ENCODE measurements around the gene MARVELD2.

DNA sequence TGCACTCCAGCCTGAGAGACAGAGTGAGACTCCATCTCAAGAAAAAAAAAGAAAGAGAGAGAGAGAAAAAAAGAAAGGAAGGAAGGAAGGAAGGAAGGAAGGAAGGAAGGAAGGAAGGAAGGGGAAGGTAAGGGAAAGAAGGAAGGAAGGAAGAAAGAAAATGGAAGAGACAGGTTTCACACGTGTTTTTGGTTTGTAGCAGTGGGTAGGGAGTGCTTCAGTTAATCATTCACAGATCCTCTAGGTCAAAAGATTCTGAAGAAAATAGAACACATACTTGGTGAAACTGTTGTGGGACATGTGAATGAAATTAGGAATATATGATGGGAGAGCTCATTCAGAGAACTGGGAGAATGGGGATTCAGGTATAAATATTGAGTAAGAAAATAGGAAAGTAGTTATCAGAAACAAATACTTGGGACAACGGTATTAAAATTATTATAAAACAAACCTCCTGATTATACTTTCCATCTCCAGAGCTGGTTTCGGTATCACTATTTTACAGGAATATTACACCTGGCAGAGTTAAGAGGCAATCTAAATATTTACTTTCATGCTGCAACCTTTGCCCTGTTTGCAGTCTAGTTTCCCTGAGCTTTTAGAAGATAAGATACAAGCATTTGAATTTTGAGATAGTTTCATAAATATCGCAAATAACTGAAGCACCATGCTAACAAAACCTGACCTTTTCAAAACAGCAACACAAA, 37.2 kb downstream of the MARVELD2 start:
- TF ChIP-seq, protein P1, sequence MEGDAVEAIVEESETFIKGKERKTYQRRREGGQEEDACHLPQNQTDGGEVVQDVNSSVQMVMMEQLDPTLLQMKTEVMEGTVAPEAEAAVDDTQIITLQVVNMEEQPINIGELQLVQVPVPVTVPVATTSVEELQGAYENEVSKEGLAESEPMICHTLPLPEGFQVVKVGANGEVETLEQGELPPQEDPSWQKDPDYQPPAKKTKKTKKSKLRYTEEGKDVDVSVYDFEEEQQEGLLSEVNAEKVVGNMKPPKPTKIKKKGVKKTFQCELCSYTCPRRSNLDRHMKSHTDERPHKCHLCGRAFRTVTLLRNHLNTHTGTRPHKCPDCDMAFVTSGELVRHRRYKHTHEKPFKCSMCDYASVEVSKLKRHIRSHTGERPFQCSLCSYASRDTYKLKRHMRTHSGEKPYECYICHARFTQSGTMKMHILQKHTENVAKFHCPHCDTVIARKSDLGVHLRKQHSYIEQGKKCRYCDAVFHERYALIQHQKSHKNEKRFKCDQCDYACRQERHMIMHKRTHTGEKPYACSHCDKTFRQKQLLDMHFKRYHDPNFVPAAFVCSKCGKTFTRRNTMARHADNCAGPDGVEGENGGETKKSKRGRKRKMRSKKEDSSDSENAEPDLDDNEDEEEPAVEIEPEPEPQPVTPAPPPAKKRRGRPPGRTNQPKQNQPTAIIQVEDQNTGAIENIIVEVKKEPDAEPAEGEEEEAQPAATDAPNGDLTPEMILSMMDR (tag by site-specific recombination; IDR thresholded peaks at IDR 0.05) = no peak
- TF ChIP-seq ZNF529 (tag by site-specific recombination; IDR thresholded peaks at IDR 0.05; ENCODE audit: insufficient replicate concordance) = no peak
- no peak for TF ChIP-seq ZNF785 (tag by site-specific recombination; IDR thresholded peaks at IDR 0.05)
- TF ChIP-seq YY1 (tag by site-specific recombination; IDR thresholded peaks at IDR 0.05) = no peak
- TF ChIP-seq, protein P2, sequence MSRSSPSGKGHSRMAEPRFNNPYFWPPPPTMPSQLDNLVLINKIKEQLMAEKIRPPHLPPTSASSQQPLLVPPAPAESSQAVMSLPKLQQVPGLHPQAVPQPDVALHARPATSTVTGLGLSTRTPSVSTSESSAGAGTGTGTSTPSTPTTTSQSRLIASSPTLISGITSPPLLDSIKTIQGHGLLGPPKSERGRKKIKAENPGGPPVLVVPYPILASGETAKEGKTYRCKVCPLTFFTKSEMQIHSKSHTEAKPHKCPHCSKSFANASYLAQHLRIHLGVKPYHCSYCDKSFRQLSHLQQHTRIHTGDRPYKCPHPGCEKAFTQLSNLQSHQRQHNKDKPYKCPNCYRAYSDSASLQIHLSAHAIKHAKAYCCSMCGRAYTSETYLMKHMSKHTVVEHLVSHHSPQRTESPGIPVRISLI (tag by site-specific recombination; IDR thresholded peaks at IDR 0.05) = no peak
- TF ChIP-seq OSR2 (tag by site-specific recombination; IDR thresholded peaks at IDR 0.05) = no peak

Data from HEK293 (cell line).